B cell (primary cell): ENCODE data around the gene FOXF1. TPM values are rescaled to one million over a fixed set of nuclear protein-coding genes. Genes with fewer than 3 reads are reported as not detected.

Experiments
- ATAC-seq: fragments of 200-7000 bp; cut with Tn5 transposase; one replicate; pipeline ENCODE4 v1.10.0; 2021; ENCODE audit warnings: low read depth, mild to moderate bottlenecking, moderate number of reproducible peaks, moderate library complexity
- CTCF ChIA-PET: fragments of 350-600 bp; sonication (Branson Sonifier 250); formaldehyde crosslinking; loops from one replicate; lab custom pipeline; 2021; ENCODE audit warnings: antibody characterized with exemption, inconsistent platforms; lab: Charles Lee
- POLR2A ChIA-PET: fragments of 350-600 bp; sonication (Branson Sonifier 250); formaldehyde crosslinking; loops from one replicate; lab custom pipeline; 2021; ENCODE audit warnings: antibody characterized with exemption; lab: Charles Lee
- DNase-seq: peaks from one replicate; pipeline ENCODE4 v3.0.0; 2013
- H2AFZ ChIP-seq: 2 replicates; pipeline ENCODE4 v1.6.1; 2012; ENCODE audit warnings: mild to moderate bottlenecking, low read depth, low read length; ENCODE audit not compliant: insufficient read depth, poor library complexity, severe bottlenecking
- H3K27ac ChIP-seq, 2 donors: 1 replicate in 1 of 2; 2 replicates in 1 of 2; pipeline ENCODE4 v1.5.1; 2012 to 2013; ENCODE audit warnings: low read length in 2 of 2, mild to moderate bottlenecking in 2 of 2, moderate library complexity in 1 of 2
- H3K27me3 ChIP-seq, 4 experiments: fragments of 200-600 bp in 1 of 4; sonication (generic) in 1 of 4; replicated peaks in 1 of 4; 1 replicate in 2 of 4; 2 replicates in 2 of 4; pipeline versions ENCODE4 v1.6.1 to v1.7.0; 2013 to 2016; ENCODE audit warnings: low read length in 3 of 4, mild to moderate bottlenecking in 2 of 4, mixed read lengths in 1 of 4, moderate library complexity in 1 of 4; ENCODE audit not compliant: insufficient read depth in 4 of 4, control insufficient read depth in 3 of 4; ENCODE audit errors: control extremely low read depth in 1 of 4
- H3K36me3 ChIP-seq, 2 experiments: replicated peaks in 1 of 2; 1 replicate in 1 of 2; 2 replicates in 1 of 2; pipeline versions ENCODE4 v1.6.1 to v1.7.1; 2013; ENCODE audit warnings: low read length in 1 of 2; ENCODE audit not compliant: insufficient read depth in 2 of 2, control insufficient read depth in 1 of 2; ENCODE audit errors: control extremely low read depth in 1 of 2, extremely low read depth in 1 of 2
- H3K4me1 ChIP-seq, 2 donors: fragments of 200-600 bp in 1 of 2; sonication (generic) in 1 of 2; 1 replicate in 1 of 2; 2 replicates in 1 of 2; pipeline versions ENCODE4 v1.5.1 to v1.6.1; 2013 to 2017; ENCODE audit warnings: low read length in 2 of 2; ENCODE audit not compliant: control insufficient read depth in 2 of 2, insufficient read depth in 2 of 2
- H3K4me2 ChIP-seq: replicated peaks from 2 replicates; pipeline ENCODE3; 2012; ENCODE audit warnings: mild to moderate bottlenecking, low read depth, low read length; ENCODE audit not compliant: poor library complexity, severe bottlenecking
- H3K4me3 ChIP-seq, 5 experiments: fragments of 200-600 bp in 1 of 5; sonication (generic) in 1 of 5; 1 replicate in 3 of 5; 2 replicates in 2 of 5; pipeline versions ENCODE4 v1.5.1 to v1.7.0; 2011 to 2016; ENCODE audit warnings: low read length in 4 of 5, mild to moderate bottlenecking in 4 of 5, low read depth in 2 of 5, control low read depth in 1 of 5, moderate library complexity in 1 of 5; ENCODE audit not compliant: insufficient read depth in 1 of 5; ENCODE audit errors: control extremely low read depth in 1 of 5, extremely low read depth in 1 of 5
- H3K79me2 ChIP-seq: fragments of 200-600 bp; sonication (generic); one replicate; pipeline ENCODE4 v1.6.0; 2016; ENCODE audit warnings: low read length; ENCODE audit not compliant: control insufficient read depth, insufficient read depth
- H3K9ac ChIP-seq: fragments of 200-600 bp; sonication (generic); 2 replicates; pipeline ENCODE4 v1.6.1; 2017; ENCODE audit warnings: mild to moderate bottlenecking, low read length, moderate library complexity
- H3K9me3 ChIP-seq, 3 donors: one replicate each; pipeline versions ENCODE4 v1.6.1 to v1.7.1; 2013; ENCODE audit warnings: low read length in 2 of 3; ENCODE audit not compliant: control insufficient read depth in 2 of 3, insufficient read depth in 1 of 3; ENCODE audit errors: control extremely low read depth in 1 of 3
- H4K20me1 ChIP-seq: 2 replicates; pipeline ENCODE4 v1.6.0; 2012; ENCODE audit warnings: mild to moderate bottlenecking, low read length; ENCODE audit not compliant: insufficient read depth, control insufficient read depth, poor library complexity, severe bottlenecking
- H3K27ac Mint-ChIP-seq: one replicate; pipeline ENCODE4 v1.8.0; 2021; ENCODE audit warnings: mixed read lengths
- H3K27me3 Mint-ChIP-seq: one replicate; pipeline ENCODE4 v1.8.0; 2021; ENCODE audit warnings: mixed read lengths
- H3K4me1 Mint-ChIP-seq: one replicate; pipeline ENCODE4 v1.8.0; 2021; ENCODE audit warnings: mixed read lengths
- H3K4me3 Mint-ChIP-seq: one replicate; pipeline ENCODE4 v1.8.0; 2021; ENCODE audit warnings: mixed read lengths
- H3K9me3 Mint-ChIP-seq: one replicate; pipeline ENCODE4 v1.8.0; 2022; ENCODE audit warnings: mixed read lengths; ENCODE audit not compliant: insufficient read depth
- CTCF ChIP-seq: fragments of 200-600 bp; IDR thresholded peaks from one replicate; pipeline ENCODE4 v1.8.0; 2022; ENCODE audit warnings: antibody characterized with exemption, mild to moderate bottlenecking
- EZH2 ChIP-seq: IDR thresholded peaks from 2 replicates; pipeline ENCODE4 v1.6.1; 2012; ENCODE audit warnings: borderline replicate concordance, low read depth, mild to moderate bottlenecking, moderate library complexity, low read length; ENCODE audit not compliant: insufficient read depth, poor library complexity, severe bottlenecking
- WGBS: methylation state at CpG from one replicate; pipeline ENCODE4 v1.1.5; 2013; ENCODE audit warnings: missing lambda C conversion rate; ENCODE audit not compliant: insufficient coverage; 5-methylcytosine and 5-hydroxymethylcytosine counted together
- intact Hi-C: fragments of 100-400 bp; cut with micrococcal nuclease; formaldehyde crosslinking; loops from one replicate; pipeline ENCODE4 v1.10.0; 2022
- polyA plus RNA-seq: library from polyadenylated mRNA; depleted of rRNA; stranded (reverse); fragments of >200 nt; gene quantifications from 2 replicates; pipeline ENCODE4 v1.2.3, GENCODE V29; 2012
- total RNA-seq, 2 donors: library from RNA; stranded (reverse); fragments of 120-200 nt in 1 of 2; gene quantifications; 1 replicate in 1 of 2; 2 replicates in 1 of 2; pipeline versions ENCODE4 v1.2.3 to v1.2.4, GENCODE V29; 2013 to 2022

Gene FOXF1
- total and polyA plus RNA-seq, 2 donors (not counting 1 experiment from before 2014, with no cell fraction given): not detected

DNA sequence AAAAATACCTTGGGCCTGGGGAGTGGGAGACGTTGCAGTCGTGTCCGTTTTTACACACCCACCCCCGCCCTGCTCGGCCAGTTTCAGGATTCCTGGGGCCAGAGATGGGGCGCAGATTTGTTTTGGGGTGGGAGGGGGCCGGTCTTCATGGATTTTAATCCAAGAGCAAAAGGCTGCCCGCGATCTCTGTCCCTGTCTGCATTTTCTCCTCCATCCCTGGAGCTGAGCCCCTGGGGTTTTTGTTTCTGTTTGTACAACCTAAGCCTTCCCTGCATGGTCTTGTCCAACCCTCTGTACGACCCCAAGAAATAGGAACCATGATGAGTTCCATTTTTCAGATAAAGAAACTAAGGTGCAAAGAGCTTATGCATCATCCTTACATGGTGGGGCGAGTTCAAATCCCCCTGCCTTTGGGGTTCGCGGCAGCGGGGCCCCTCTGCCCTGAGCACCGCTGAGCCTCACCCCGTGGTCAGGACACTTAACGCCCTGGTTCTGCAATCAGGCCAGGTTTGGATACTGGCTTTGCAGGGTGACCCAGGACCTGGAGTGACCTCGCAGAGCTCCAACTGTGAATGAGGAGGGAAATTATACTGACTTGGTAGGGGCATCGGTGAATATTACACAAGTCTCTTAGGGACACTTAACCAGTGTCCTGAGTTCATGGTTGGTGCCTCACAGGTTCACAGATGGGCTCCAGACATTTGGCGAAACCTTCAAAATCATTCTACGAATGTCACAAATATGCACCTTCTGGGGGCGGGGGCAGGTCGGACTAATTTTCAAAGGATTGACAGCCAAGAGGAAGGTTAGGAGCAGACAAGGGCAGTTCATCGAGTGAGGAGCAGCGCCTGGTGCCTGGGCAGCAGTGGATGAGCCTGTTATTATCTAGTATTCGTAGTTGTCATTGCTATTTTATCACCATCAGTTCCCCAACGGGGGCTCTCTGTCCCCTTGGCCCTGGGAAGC is 4.1 kb upstream of the FOXF1 start:
- H3K36me3 ChIP-seq: no peaks in the 10 kb centered on the region
- no peaks in the 10 kb centered on the region for H4K20me1 ChIP-seq
- ATAC-seq (no peak), DNase-seq (no peak)
- H3K4me3 ChIP-seq: no peak overlapping the region
- intact Hi-C loops: no loop called here
- H3K4me2 ChIP-seq: peak overlapping the region; percentile 60
- H3K9me3 Mint-ChIP-seq: no peaks in the 10 kb centered on the region
- peaks cover 38% of the 10 kb centered on the region for H3K4me1 Mint-ChIP-seq
- CTCF ChIA-PET: interaction anchor here (1.0 kb wide), 1 partner anchor 10 kb away, joined by 3 read pairs; no protein-coding TSS in a partner anchor
- peak overlapping the region; percentile 71 for H3K4me3 Mint-ChIP-seq
- H3K79me2 ChIP-seq: no peaks in the 10 kb centered on the region
- peaks cover 67% of the 10 kb centered on the region for H3K27me3 Mint-ChIP-seq
- peaks cover 50 to 64% of the 10 kb centered on the region in 2 donors for H3K4me1 ChIP-seq
- H3K27ac ChIP-seq: no peak overlapping the region
- no peak for TF ChIP-seq CTCF
- TF ChIP-seq EZH2: no peak
- no peak overlapping the region for H3K27ac Mint-ChIP-seq
- 17% methylated on average over 23 of the region's 27 CpGs for WGBS
- H3K27me3 ChIP-seq: peaks cover 0 to 92% (median 59%) of the 10 kb centered on the region in 4 experiments
- H3K9ac ChIP-seq: no peak overlapping the region
- H2AFZ ChIP-seq: no peak overlapping the region
- peaks cover 0 to 17% (median 0%) of the 10 kb centered on the region in 3 donors for H3K9me3 ChIP-seq
- POLR2A ChIA-PET: no interaction called here
